Parathyroid adenoma (tissue), 2 donors: ENCODE results near the gene ST7.

Experiments
- H2AFZ ChIP-seq: fragments of 300-600 bp; sonication (generic); one replicate; pipeline ENCODE4 v1.7.0; 2017; ENCODE audit warnings: antibody characterized with exemption, mild to moderate bottlenecking
- H3K27ac ChIP-seq: fragments of 300-600 bp; sonication (generic); one replicate; pipeline ENCODE4 v1.7.0; 2017
- H3K27me3 ChIP-seq: fragments of 300-600 bp; sonication (generic); one replicate; pipeline ENCODE4 v1.7.0; 2017; ENCODE audit warnings: low read length; ENCODE audit not compliant: control insufficient read depth, insufficient read depth
- H3K36me3 ChIP-seq: fragments of 300-600 bp; sonication (generic); one replicate; pipeline ENCODE4 v1.7.0; 2017; ENCODE audit warnings: low read length; ENCODE audit not compliant: control insufficient read depth, insufficient read depth
- H3K4me1 ChIP-seq: fragments of 300-600 bp; sonication (generic); one replicate; pipeline ENCODE4 v1.7.0; 2017; ENCODE audit warnings: control low read depth
- H3K4me2 ChIP-seq: fragments of 300-600 bp; sonication (generic); one replicate; pipeline ENCODE4 v1.7.0; 2017; ENCODE audit warnings: low read length
- H3K4me3 ChIP-seq: fragments of 300-600 bp; sonication (generic); one replicate; pipeline ENCODE4 v1.7.0; 2017; ENCODE audit warnings: low read depth, low read length
- H3K79me2 ChIP-seq: fragments of 300-600 bp; sonication (generic); one replicate; pipeline ENCODE4 v1.7.0; 2017; ENCODE audit warnings: control low read depth
- H3K9ac ChIP-seq: fragments of 300-600 bp; sonication (generic); one replicate; pipeline ENCODE4 v1.7.0; 2017; ENCODE audit warnings: mild to moderate bottlenecking
- H3K9me3 ChIP-seq: fragments of 300-600 bp; sonication (generic); one replicate; pipeline ENCODE4 v1.7.0; 2017; ENCODE audit warnings: low read length; ENCODE audit not compliant: control insufficient read depth
- CTCF ChIP-seq: fragments of 300-600 bp; sonication (generic); IDR thresholded peaks from one replicate; pipeline ENCODE4 v1.7.0; 2017; ENCODE audit warnings: antibody characterized with exemption, mild to moderate bottlenecking
- donor health status: primary hyperparathyroidism.

ST7 gene

DNA sequence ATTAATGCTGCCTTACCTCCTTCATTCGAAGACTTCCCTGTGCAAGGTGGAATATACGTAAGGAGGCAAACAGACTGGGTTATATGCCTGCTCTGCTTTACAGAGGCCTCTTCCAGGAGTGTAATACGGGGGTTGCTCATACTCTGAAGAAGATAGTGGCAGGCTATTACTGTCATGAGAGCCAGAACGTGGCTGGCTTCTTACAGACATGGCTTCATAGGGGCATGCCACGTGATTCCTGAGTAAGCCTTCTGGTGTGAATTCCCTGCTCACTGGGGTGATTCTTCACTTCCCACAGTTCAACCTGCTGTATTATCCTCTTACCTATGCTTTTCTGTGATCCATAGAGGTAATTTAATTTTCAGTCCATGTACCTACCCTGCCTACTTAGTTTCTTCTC is 141.8 kb downstream of the ST7 start:
- Histone ChIP-seq H3K4me2 (no peak overlapping the region), H3K79me2 (no peaks in the 10 kb centered on the region), H3K4me3 (no peak overlapping the region), H3K36me3 (no peaks in the 10 kb centered on the region), H3K4me1 (peaks cover 4% of the 10 kb centered on the region), H3K27ac (no peak overlapping the region), H3K27me3 (no peaks in the 10 kb centered on the region), H3K9me3 (no peaks in the 10 kb centered on the region), H2AFZ (no peak overlapping the region), H3K9ac (no peak overlapping the region)
- no peak for TF ChIP-seq CTCF

- H3K27ac ChIP-seq: no peak overlapping the region
- H3K9ac ChIP-seq: no peak overlapping the region
- H3K27me3 ChIP-seq: no peaks in the 10 kb centered on the region
These were observed 143.0 kb downstream of the ST7 start for GRCh38 chr7:117096330-117096729.

GRCh38 chr7:117096942-117097341 is 143.6 kb downstream of the ST7 start:
- Histone ChIP-seq H3K9me3 (no peaks in the 10 kb centered on the region), H3K36me3 (no peaks in the 10 kb centered on the region), H3K4me3 (no peak overlapping the region), H3K9ac (no peak overlapping the region), H3K27ac (no peak overlapping the region), H2AFZ (no peak overlapping the region), H3K79me2 (no peaks in the 10 kb centered on the region), H3K27me3 (no peaks in the 10 kb centered on the region), H3K4me1 (peaks cover 4% of the 10 kb centered on the region), H3K4me2 (no peak overlapping the region)
- TF ChIP-seq CTCF: no peak

More at GRCh38 chr7:117096330-117096729, 143.0 kb downstream of the ST7 start:
- no peak overlapping the region for H2AFZ ChIP-seq
- H3K36me3 ChIP-seq: no peaks in the 10 kb centered on the region
- H3K4me1 ChIP-seq: peaks cover 4% of the 10 kb centered on the region
- no peaks in the 10 kb centered on the region for H3K9me3 ChIP-seq
- no peaks in the 10 kb centered on the region for H3K79me2 ChIP-seq
- no peak overlapping the region for H3K4me2 ChIP-seq
- H3K4me3 ChIP-seq: no peak overlapping the region
- no peak for TF ChIP-seq CTCF

- Histone ChIP-seq H3K27me3 (no peaks in the 10 kb centered on the region), H3K4me1 (peaks cover 4% of the 10 kb centered on the region), H3K4me2 (no peak overlapping the region), H3K4me3 (no peak overlapping the region), H3K9me3 (no peaks in the 10 kb centered on the region), H3K27ac (no peak overlapping the region), H3K9ac (no peak overlapping the region), H2AFZ (no peak overlapping the region), H3K36me3 (no peaks in the 10 kb centered on the region), H3K79me2 (no peaks in the 10 kb centered on the region)
- no peak for TF ChIP-seq CTCF
These were observed 144.6 kb downstream of the ST7 start for GRCh38 chr7:117097860-117098259.

DNA sequence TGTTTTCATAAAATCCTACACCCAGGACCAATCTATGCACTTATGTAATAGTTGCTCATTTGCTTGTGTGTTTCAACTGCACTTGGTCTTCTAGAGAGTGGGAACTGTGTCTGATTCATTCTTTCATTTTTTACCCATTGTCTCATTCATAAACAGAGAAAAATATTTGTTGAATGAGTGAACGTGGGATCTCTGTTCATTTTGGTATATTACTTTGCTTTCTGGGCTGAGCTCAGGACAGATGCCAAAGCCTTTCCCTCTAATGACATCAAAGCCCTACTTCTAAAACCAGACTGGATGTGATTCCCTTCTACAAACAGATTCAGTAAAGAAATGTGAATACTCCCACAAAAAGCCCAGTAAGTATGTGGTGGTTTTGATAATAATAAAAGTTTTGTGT is 145.2 kb downstream of the ST7 start:
- no peak overlapping the region for H2AFZ ChIP-seq
- no peak for TF ChIP-seq CTCF
- H3K4me3 ChIP-seq: no peak overlapping the region
- no peak overlapping the region for H3K27ac ChIP-seq
- no peak overlapping the region for H3K4me2 ChIP-seq
- H3K4me1 ChIP-seq: peaks cover 4% of the 10 kb centered on the region
- H3K9ac ChIP-seq: no peak overlapping the region
- H3K36me3 ChIP-seq: no peaks in the 10 kb centered on the region
- H3K79me2 ChIP-seq: no peaks in the 10 kb centered on the region
- H3K27me3 ChIP-seq: no peaks in the 10 kb centered on the region
- H3K9me3 ChIP-seq: no peaks in the 10 kb centered on the region
